Breast epithelium (tissue), 4 donors: Measurements from ENCODE around the gene SIRT7. TPM values are rescaled to one million over a fixed set of nuclear protein-coding genes. Genes with fewer than 3 reads are reported as not detected.

Source experiments
- DNase-seq, 2 donors: peaks; one replicate each; pipeline ENCODE4 v3.0.0-alpha.2; 2019; ENCODE audit warnings: low spot score in 2 of 2
- H3K27ac ChIP-seq, 2 donors: fragments of 200-600 bp; sonication (generic) in 1 of 2; one replicate each; pipeline ENCODE4 v1.5.1; 2016 to 2019; ENCODE audit warnings: mild to moderate bottlenecking in 1 of 2
- H3K27me3 ChIP-seq, 2 donors: fragments of 200-600 bp; sonication (generic) in 1 of 2; one replicate each; pipeline versions ENCODE4 v1.5.1 to v1.6.0; 2017 to 2019; ENCODE audit warnings: control low read depth in 1 of 2, mild to moderate bottlenecking in 1 of 2
- H3K36me3 ChIP-seq: fragments of 200-600 bp; one replicate; pipeline ENCODE4 v1.5.1; 2019
- H3K4me1 ChIP-seq, 2 donors: fragments of 200-600 bp; sonication (generic); one replicate each; pipeline ENCODE4 v1.5.1; 2016 to 2019; ENCODE audit warnings: control low read depth in 1 of 2
- H3K4me3 ChIP-seq, 3 donors: fragments of 200-600 bp; sonication (generic); 1 replicate in 2 of 3; 2 replicates in 1 of 3; pipeline ENCODE4 v1.5.1; 2016 to 2019; ENCODE audit warnings: mild to moderate bottlenecking in 3 of 3, moderate library complexity in 2 of 3
- H3K9me3 ChIP-seq, 2 donors: fragments of 200-600 bp; sonication (generic) in 1 of 2; one replicate each; pipeline ENCODE4 v1.5.1; 2016 to 2019; ENCODE audit warnings: control low read depth in 1 of 2
- POLR2A ChIP-seq: fragments of 450-650 bp; IDR thresholded peaks from one replicate; pipeline ENCODE4 v1.6.1; 2016; ENCODE audit warnings: antibody characterized with exemption, mild to moderate bottlenecking, moderate library complexity
- POLR2AphosphoS5 ChIP-seq, 3 donors: sonication (generic); formaldehyde crosslinking; IDR thresholded peaks; one replicate each; pipeline ENCODE4 v1.6.1; 2017; ENCODE audit warnings: antibody characterized with exemption in 3 of 3
- intact Hi-C: fragments of 100-400 bp; cut with DNase I; formaldehyde crosslinking; loops from one replicate; pipeline ENCODE4 v1.15.1; 2023; ENCODE audit warnings: low total_unique reads
- total RNA-seq, 3 donors: library from RNA; depleted of rRNA; stranded (reverse); fragments of >200 nt; gene quantifications; one replicate each; pipeline ENCODE4 v1.1.0, GENCODE V29; 2016
- TF ChIP-seq, protein P1 (sequence below), 3 donors: fragments of 450-650 bp; IDR thresholded peaks; one replicate each; pipeline ENCODE4 v1.5.1; 2016 to 2017; ENCODE audit warnings: antibody characterized with exemption in 3 of 3, mild to moderate bottlenecking in 3 of 3, moderate library complexity in 3 of 3

The SIRT7 gene
- total RNA-seq, 3 donors from 2014 or later, result 20.6 to 27.2 (median 25.8) TPM

DNA sequence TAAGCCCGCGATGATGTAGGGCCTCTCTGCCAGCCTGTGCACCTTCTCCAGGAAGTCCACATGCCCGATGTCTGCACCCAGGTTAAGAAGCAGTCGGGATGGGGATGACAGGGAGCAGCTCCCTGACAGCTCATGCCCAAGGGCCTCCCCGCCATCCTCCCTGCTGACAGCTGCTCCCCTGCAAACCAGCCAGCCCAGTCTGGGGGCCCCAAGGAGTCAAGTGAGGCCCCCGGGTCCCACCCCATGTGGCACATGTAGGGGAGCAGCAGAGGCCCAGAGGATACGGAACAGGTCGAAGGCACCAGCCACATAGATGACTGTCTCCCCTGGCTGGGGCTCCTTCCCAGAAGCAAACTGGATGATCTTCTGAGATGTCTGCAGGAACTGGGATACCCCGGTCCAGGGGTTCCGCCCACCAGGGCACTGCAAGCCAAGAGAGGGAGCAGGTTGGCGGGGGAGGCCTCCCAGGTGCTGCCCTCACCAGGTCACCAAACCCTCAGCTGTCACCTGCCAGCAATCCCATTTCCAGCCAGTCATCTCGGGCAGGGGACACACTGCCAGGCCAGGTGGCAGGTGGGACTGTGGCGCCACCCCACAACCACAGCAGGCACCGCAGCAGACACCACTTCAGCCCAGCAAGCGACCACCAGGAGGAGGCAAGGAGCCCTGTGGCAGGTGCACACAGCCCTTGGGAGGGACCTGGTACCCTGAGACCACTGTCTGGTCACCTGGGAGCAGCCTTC is 11.3 kb downstream of the SIRT7 start:
- intact Hi-C loops, result no loop called here
- TF ChIP-seq POLR2A (no peak), POLR2AphosphoS5 (IDR thresholded peaks at IDR 0.05) (no peak)
- TF ChIP-seq, protein P1, sequence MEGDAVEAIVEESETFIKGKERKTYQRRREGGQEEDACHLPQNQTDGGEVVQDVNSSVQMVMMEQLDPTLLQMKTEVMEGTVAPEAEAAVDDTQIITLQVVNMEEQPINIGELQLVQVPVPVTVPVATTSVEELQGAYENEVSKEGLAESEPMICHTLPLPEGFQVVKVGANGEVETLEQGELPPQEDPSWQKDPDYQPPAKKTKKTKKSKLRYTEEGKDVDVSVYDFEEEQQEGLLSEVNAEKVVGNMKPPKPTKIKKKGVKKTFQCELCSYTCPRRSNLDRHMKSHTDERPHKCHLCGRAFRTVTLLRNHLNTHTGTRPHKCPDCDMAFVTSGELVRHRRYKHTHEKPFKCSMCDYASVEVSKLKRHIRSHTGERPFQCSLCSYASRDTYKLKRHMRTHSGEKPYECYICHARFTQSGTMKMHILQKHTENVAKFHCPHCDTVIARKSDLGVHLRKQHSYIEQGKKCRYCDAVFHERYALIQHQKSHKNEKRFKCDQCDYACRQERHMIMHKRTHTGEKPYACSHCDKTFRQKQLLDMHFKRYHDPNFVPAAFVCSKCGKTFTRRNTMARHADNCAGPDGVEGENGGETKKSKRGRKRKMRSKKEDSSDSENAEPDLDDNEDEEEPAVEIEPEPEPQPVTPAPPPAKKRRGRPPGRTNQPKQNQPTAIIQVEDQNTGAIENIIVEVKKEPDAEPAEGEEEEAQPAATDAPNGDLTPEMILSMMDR (IDR thresholded peaks at IDR 0.05), result no peak
- Histone ChIP-seq H3K4me1 (peaks cover 0 to 9% of the 10 kb centered on the region in 2 donors), H3K27me3 (no peaks in the 10 kb centered on the region), H3K36me3 (no peaks in the 10 kb centered on the region), H3K4me3 (no peak overlapping the region), H3K27ac (no peak overlapping the region), H3K9me3 (no peaks in the 10 kb centered on the region)
- no peak for DNase-seq

DNA sequence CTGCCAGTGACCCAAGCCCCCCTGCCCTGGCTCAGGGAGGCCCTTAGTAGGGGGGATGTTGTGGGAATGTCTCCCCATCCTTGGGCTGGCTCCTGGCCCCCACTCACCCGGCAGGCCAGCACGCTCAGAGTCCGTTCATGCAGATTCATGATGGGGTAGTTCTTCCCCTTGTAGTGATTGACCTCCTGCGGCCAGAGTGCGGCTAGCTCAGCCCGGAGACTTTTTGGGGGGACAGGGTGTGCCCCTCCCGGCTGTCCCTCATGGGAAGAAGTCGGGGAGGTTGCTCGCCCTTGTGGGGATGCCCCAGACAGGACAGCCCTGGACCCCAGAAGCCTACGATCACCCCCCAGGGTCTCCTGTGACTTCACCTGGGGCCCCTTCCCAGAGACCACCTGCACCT is 12.0 kb downstream of the SIRT7 start:
- Histone ChIP-seq H3K36me3 (no peaks in the 10 kb centered on the region), H3K4me1 (peaks cover 0 to 9% of the 10 kb centered on the region in 2 donors), H3K4me3 (no peak overlapping the region), H3K27me3 (no peaks in the 10 kb centered on the region), H3K27ac (no peak overlapping the region), H3K9me3 (no peaks in the 10 kb centered on the region)
- DNase-seq, result no peak
- TF ChIP-seq POLR2AphosphoS5 (IDR thresholded peaks at IDR 0.05), result no peak
- no peak for TF ChIP-seq POLR2A
- TF ChIP-seq, protein P1 (IDR thresholded peaks at IDR 0.05), result no peak
- intact Hi-C loops, result no loop called here

DNA sequence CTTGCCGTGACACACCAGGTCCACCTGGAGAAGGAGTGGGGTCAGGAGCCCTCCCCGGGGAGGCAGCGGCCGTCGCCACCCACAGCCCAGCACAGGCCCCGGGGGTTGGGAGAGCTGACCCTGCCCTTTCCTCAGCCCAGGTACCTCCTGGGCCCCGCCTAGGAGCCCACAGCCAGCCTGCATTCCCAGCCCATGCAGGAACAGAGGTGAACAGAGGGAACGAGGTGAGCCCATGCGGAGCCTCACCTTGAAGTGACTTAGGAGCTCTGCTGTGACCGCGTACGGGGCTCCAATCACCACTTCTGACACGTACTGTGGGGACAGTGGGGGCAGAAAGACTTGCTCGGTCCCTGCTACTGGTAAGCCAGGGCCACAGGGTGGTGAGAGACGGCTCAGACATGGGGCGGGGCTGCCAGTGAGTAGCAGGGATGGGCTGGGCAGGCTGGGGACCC is 12.5 kb downstream of the SIRT7 start:
- intact Hi-C loops, result no loop called here
- TF ChIP-seq POLR2A (no peak), POLR2AphosphoS5 (IDR thresholded peaks at IDR 0.05) (no peak)
- TF ChIP-seq, protein P1 (IDR thresholded peaks at IDR 0.05), result no peak
- no peaks in the 10 kb centered on the region for H3K36me3 ChIP-seq
- no peaks in the 10 kb centered on the region for H3K9me3 ChIP-seq
- no peak for DNase-seq
- no peaks in the 10 kb centered on the region for H3K27me3 ChIP-seq
- H3K27ac ChIP-seq, result no peak overlapping the region
- H3K4me3 ChIP-seq, result no peak overlapping the region
- peaks cover 0 to 6% of the 10 kb centered on the region in 2 donors for H3K4me1 ChIP-seq

DNA sequence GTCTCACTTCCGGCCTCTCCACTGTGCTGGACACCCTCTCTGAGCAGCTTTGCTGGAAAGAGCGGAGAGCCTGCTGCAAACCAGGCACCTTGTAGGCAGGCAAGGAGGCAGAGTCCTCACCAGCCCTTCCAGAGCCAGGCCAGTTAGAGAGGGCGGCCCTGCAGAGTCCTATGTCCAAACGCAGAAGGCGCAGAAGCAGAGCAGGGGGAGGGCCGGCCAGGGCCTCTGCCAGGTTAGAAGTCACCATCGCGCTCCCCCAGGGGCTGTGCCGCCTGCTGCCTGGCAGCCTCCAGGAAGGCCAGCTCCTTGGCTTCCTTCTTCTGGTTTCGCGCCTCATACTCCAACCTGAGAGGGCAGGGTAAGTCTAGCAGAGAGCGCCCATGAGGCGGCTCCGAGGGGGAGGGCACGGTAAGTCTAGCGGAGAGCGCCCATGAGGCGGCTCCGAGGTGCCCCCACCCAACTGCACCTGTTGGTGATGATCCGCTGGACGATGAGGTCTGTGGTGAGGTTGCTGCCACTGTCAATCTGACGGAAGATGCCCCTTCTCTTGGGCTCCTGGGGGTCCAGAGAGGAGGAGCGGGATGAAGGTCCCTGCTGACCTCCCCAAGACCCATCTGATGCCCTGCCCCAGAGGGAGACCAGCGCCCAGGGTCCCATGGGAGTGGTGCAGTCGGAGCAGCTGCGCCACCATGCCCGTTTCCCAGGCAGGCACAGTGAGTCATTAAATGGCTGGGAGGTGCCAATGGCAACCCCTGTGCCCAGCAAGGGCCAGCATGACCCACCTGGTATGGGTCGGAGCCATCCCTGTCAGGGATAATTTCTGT is 13.2 kb downstream of the SIRT7 start:
- no peak for TF ChIP-seq POLR2AphosphoS5 (IDR thresholded peaks at IDR 0.05)
- TF ChIP-seq, protein P1 (IDR thresholded peaks at IDR 0.05), result no peak
- TF ChIP-seq POLR2A, result no peak
- Histone ChIP-seq H3K36me3 (no peaks in the 10 kb centered on the region), H3K27me3 (no peaks in the 10 kb centered on the region), H3K4me1 (no peaks in the 10 kb centered on the region), H3K4me3 (no peak overlapping the region), H3K27ac (no peak overlapping the region), H3K9me3 (no peaks in the 10 kb centered on the region)
- no peak for DNase-seq
- intact Hi-C loops, result no loop called here
